Fibroblast of skin of left quadriceps (primary cell): ENCODE results near the gene IL18RAP.

ENCODE experiments used
- DNase-seq, 2 experiments: peaks; one replicate each; pipeline ENCODE4 v3.0.0-alpha.2; 2013; ENCODE audit warnings: low read depth in 2 of 2

Gene IL18RAP, protein sequence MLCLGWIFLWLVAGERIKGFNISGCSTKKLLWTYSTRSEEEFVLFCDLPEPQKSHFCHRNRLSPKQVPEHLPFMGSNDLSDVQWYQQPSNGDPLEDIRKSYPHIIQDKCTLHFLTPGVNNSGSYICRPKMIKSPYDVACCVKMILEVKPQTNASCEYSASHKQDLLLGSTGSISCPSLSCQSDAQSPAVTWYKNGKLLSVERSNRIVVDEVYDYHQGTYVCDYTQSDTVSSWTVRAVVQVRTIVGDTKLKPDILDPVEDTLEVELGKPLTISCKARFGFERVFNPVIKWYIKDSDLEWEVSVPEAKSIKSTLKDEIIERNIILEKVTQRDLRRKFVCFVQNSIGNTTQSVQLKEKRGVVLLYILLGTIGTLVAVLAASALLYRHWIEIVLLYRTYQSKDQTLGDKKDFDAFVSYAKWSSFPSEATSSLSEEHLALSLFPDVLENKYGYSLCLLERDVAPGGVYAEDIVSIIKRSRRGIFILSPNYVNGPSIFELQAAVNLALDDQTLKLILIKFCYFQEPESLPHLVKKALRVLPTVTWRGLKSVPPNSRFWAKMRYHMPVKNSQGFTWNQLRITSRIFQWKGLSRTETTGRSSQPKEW

DNA sequence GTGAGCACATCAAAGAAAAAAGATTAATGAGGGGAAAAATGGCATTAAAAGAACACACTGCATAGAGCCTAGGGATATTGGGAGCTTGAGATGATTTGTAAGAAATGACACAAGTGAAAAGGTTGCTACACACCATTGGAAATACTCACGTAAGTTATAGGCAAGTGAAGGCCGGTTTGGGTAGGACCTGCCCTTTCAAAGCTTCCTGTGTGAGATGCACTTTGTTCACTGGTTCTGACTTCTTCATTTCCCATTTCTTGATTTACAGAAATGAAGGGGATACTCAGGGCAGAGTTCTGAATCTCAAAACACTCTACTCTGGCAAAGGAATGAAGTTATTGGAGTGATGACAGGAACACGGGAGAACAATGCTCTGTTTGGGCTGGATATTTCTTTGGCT lies at the start of gene IL18RAP:
Gene IL18RAP (plus strand): TSS at position 251 of the 400 bp plus-strand sequence. CDS start 118 bp downstream, at position 369.
- no peak for DNase-seq

DNA sequence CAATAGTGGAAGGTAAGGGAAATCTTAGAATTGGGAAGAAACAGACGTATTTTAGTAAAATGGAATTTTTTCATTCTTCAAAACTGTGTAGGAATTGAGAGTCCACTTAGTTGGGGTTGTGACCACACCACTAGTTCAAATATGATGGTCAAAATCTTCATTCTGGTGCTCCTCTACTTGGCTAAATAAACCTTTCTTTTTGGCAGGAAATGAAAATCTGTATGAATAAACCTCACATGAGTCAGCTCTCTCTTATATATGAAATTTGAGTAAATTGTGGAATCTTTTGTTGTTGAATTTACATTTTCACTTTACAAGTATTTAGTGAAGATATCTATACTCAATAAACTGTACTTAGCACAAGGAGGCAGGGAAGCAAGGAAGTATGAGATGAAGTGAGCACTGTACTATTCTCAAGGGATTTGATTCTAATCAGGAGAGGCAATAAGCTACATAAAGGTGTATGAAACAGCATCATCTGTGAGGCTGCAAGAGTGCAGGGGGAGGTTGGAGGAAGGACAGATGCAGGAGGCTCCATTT lies 46.8 kb upstream of the IL18RAP start:
- DNase-seq = no peak

DNA sequence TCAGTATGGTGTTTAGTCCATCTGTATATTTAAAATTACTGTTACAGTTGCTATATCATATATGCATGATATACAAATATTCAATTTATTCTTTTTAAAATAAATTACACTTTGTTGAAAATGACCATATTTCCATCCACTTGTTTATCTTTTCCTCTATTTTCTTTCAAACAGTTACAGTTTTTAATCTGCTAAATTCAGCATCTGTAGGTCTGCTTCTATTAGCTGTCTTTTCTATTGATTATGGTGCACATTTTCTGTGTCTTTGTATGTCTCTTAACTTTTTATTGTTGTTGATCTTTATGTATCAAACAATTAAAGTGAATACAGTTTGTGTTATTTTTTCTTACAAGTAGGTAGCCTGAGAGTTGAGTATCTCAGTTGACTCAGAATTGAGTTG lies 39.2 kb upstream of the IL18RAP start:
- DNase-seq = no peak

DNA sequence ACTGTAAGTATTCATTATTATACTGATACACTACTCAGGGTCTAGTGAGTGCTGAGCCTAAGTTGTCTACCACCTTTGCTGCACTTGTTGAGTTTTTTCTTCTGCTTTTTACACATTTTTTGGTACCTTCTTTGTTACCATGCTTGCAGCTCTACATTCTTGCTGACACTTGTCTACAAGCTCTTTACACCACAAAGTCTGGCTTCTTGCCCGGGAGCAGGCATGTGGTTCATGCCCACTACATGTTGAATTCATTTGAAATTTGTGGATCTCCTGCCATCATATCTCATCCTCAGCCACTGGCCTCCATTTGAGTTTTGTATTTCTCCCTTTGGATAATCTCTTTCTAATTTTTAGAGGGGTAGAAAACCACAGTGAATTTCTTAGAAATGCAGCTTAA lies 37.4 kb upstream of the IL18RAP start:
- no peak for DNase-seq

DNA sequence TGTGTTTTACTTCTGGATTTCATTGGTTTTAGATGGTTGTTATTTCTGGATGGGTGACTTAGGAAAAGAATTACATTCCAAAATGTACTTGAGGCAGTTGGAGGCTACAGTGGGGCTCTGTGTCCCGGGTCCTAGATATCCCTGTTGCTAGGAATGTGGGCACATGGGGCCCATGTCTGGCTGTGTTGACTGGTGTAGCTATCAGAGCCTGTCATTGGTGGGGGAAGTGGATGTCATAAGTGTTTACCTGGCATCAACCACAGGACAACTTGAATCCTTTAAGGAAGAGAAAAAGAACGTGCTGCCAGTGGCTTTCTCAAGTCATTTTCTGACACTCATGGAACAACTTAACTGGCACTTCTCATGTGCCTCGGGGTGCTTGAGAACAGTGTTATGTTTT lies 37.0 kb upstream of the IL18RAP start:
- no peak for DNase-seq

DNA sequence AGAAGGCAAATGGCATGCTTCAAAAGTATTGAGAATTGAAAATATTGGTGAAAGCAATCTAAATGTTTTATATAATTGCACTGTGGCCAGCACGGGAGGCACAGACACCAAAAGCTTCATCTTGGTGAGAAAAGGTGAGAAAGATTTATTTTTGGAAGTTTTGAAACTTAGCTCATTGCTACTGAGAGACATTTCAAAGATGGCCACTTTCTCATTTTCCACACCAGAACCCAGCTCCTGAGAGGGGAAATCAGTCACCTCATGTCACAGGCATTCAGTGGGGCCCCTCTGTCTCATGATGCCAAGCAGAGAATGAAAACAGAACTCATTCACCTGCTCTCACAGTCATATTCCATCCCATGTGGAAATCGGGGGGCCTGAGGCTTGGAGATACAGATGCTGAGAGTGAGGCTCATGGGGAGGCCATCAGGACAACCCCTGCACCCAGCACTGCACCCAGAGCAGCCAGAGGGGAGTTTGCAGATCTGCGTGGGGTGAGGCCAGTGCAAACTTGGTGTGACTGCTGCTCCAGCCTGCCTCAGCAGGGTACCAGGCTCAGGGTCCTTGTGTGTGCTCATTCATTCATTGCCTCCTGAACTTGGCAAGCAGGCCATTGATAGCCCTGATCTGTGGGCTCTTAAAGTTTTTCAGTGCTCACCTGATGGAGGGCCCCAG lies 36.0 kb upstream of the IL18RAP start:
- DNase-seq = no peak

DNA sequence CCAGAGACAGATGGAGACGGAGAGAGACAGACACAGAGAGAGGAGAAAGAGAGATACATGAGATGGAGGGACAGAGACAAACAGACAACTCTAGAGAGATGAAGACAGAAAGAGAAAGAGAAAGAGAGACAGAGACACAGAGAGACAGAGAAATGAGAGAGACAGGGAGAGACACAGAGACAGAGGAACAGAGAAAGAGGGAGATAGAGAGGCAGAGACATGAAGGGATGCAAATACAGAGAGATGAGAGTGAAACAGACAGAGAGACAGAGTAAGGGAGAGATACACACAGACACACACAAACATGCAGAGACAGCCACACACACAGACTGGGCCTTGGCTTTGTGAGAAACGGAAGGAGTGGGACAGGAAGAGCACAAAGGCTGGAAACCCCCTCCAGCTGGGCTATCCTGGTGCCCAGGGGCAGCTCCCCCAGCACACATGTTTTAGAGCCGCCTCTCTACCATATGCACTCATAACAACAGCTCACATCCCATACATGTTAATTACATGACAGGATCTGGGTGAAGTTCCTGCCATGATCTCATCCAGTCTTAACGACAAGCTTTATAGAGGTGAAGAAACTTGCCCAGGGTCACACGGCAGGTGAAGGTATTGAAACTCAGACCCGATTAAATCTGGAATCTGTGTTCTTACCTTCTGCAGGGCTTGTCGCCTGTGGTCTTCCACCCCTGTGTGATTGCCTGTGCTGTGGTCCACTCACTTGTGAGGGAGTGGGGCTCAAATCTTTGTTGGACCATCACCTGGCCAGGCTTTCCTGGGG lies 35.0 kb upstream of the IL18RAP start:
- DNase-seq = no peak

DNA sequence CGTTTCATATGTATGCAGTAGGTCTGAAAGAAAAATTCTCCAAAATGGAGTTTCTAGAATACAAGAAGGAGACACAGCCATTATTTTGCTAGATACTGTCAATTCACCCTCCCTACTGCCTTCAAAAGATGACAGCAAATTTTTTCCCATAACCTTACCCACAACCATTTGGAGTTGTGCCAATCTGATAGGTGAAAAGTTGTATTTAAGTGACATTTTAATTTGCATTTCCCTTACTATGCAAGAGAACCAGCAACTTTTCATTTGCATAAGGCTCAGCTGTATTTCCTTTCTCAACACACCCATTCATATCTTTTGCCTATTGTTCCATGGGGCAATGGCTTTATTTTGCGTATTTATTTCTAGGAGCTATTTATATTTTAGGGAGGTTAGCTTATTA lies 31.4 kb upstream of the IL18RAP start:
- no peak for DNase-seq

DNA sequence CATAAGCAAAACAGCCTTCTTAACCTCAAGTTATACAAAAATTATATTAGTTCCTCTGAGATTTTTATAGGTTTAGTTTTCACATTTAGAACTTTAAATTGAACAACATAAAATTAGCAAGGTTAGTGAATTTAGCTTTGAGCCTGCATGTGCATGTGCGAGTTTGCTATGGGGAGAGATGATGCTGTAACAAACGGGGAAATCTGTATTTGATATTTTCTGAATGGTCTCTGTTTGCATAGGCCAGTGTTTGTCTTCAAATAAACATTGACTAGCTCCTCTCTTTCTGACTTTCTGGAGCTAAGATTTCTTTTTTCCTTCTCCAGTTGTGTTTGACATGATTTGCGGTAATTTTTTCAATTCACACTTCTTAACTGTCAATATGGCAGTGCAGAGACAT lies 30.9 kb upstream of the IL18RAP start:
- DNase-seq = no peak

DNA sequence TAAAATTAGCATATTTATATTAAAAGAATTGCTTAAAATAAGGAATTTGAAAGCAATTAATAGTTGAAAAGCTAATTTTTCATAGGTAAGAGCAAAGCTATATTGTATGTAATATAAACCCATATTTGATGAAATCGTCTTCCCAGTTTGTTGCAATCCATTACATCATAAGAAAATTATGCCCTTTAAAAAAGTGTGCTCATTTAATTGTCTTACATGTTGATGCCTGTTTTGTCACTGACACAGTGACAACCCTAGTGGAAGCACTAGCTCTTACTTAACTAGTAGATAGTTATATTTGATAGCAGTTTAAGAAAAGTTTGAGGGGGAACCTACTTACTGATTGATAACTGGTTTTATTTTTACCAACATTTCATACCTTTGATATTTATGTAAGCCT lies 30.0 kb upstream of the IL18RAP start:
- no peak for DNase-seq

DNA sequence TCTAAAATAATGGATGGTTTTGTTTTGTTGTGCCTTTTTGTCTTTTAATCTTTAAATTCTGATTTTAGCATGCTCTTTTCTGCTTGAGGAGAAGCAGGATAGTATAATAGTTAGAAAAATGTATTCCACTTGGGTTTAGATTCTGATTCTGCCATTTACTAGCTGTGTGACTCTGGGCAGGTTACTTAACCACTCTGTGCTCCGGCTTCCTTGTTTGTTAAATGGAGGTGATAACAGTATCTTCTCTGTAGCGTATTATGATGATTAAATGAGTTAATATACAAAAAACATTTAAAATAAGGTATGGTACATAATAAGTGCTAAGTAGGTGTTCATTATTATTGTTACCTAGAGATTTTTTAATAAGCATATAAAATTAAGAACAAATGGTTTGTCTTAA lies 26.9 kb upstream of the IL18RAP start:
- no peak for DNase-seq

DNA sequence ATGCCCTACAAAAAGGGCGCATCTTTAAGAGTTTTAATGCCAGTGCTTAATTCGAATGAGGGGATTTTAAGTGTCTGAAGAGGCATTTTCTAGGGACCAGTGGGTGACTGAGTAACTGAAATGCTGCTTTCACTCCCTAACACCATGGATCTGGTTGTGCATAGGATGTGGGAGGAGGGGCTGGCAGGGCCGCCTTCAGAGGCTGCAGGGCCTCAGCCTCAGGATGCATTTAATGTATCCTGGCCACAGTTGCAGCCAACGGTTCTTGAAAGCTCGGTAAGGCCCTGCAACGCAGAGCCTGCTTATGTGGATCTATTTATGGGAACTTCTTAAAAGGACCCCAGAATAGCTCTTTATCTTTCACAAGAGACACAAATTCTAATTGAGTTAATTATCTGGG lies 25.8 kb upstream of the IL18RAP start:
- no peak for DNase-seq

DNA sequence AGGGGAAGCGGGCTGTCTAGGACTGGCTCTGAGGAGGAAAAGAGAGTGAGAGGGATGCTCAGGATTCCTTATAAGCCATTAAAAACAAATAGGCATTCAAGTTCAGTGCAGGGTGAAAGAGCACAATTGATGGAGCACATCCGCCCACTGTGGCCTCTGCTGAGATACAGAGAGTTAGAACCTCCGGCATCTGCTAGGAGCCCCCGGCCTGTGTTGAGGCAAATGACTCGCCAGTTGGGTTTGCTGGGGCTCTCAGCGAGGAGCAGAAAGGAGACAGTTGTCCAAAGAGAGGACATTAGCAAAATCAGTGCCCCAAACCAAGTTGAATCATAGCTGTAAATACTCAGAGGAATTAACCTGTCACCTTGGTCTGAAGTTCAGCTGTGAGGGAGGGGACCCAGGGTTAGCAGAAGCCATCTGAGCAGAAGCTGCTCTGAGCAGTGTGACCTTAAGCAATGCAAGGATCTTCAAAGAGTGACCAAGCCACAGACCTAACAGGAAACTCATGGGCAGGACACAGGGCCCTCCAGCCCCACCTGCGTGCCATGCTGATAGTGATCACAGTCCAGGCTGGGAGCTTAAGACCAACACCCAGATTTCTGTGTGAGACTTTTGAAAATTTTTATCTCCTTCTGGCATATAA lies 23.3 kb upstream of the IL18RAP start:
- DNase-seq = no peak

DNA sequence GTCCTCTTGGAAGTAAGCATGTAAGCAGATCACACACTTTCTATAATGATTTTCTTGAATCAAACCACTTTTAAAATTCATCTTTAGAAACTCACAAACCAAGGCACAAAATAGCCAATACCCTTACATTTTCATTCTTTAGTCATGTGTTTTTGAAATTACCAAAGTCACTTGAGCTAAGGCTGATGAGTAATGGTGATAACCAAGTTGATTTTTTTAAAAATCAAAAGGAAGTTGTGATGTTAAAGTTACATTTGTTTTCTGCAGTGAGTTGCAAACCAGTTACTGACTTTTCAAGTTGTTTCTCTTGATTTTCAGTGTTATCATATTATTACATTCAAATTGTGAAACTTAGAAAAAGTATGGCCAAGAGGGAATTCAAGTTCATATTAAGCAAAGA lies 21.5 kb upstream of the IL18RAP start:
- no peak for DNase-seq

DNA sequence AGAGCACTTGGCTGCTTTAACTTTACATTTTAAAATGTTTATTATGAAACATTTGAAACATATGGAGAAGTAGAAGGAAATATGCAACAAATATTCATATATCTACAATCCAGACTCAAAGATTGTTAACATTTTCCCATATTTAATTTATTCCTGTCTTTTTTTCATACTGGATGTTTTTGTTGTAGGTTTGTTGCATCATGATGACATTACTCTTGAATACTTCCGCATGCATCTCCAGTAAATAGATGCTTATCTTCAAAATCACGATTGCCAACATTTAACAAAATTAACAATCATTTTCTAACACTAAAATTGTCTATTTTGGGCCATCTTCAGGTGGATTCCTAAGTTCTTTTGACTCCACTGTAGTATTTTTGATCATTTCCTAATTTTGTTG lies 21.1 kb upstream of the IL18RAP start:
- DNase-seq = no peak

DNA sequence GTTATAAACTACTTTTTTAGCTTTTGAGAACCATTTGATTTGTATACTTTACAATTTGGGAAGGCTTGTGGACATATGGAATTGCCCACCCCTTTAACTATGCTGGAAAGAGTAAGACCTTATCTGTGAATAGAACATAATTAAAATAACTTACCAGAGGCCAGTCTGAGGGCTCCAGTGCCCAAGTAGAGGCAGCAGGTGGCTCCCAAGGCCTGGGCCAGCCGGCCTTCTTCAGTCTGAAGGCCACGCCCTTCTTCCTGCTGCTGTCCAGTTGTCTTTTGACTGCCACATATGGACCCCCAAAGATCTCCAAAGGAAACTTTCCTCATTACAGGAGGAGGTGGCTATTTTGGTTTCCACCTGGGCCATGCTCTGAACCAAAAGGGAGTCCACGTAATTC lies 12.0 kb upstream of the IL18RAP start:
- DNase-seq = no peak

DNA sequence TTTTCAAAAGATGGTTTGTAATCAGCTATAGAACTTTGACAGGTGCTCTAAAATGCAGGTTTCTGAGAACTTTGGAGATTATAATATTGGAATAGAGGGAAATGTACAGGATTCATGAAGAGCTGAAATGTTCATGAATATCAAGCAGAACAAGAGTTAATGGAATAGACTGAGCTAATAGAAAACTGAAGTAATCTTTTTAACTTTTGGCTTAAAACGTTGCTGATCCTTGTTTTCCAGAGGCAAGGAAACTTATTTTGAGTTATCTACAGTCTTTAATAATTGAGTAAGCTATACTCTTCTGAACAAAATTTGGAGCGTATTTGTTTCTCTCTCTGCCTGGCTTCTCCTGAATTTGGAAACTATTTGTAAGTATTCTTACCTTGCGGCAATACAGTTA lies 10.8 kb upstream of the IL18RAP start:
- DNase-seq = no peak

DNA sequence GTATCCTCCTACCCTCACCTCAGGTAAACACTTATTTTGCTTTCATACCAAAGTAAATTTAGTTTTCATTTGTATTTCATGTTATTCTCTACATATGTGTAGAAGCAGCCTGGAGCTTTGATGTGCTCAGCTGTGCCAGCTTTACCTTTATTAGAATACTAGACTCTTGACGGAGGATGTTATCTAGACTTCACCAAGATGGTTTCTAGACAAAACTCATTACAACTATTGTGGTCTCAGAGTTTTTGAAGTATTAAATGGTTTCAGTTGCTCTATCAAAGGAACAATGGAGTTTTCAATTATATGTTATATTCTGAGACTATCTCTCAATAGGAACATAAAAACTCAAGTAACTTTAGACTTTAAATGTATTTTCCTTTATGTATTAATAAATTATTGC lies 5.0 kb upstream of the IL18RAP start:
- no peak for DNase-seq

DNA sequence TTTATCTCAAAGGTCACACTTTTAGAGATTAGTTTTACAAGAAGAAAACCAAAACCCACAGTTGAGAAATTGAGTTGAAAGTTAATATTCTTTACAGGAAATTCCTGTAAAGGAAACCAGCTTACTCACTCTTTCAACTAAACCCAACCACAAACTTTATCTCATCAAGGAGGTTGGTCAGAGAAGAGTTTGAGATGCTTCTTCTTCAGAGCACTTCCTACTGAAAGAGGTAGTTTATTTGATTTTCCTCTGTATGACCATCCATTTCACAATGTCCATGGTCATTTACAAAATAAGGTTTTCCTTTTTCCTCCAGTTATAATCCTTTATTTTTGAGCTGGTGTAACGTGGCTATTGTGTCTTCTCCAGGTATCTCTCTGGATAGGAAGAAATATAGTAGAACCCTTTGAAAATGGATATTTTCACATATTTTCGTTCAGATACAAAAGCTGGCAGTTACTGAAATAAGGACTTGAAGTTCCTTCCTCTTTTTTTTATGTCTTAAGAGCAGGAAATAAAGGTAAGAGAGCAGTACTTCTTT lies 4.5 kb upstream of the IL18RAP start:
- DNase-seq = no peak

DNA sequence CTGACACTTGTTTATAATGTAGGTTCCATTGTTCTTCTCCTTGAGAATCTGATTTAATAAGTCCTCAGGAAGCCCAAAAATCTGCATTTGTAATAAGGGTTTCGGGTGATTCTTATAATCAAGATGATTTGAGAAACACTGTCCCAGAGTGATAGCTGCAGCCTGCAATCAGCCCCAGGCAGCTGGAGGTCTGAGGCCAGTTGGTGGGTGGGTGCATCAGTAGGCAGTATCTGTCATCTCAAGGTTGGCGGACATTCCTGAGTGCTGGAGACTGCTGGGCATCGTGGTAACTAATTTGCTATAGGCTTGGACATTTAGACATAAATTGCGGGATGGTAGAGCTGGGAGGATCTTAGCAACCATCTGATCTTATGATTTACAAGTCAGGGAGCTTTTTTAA lies 2.7 kb upstream of the IL18RAP start:
- no peak for DNase-seq
